Subcutaneous abdominal adipose tissue (tissue), 5 donors: ENCODE measurements around the gene TTC12.

Experiments used
- H3K27ac ChIP-seq: one replicate; pipeline ENCODE4 v1.7.0; 2013; ENCODE audit warnings: low read depth, mild to moderate bottlenecking, inconsistent platforms, low read length, moderate library complexity
- H3K27me3 ChIP-seq, 5 donors: one replicate each; pipeline ENCODE4 v1.7.0; 2013; ENCODE audit warnings: low read length in 5 of 5, inconsistent platforms in 1 of 5; ENCODE audit not compliant: control insufficient read depth in 5 of 5, insufficient read depth in 4 of 5
- H3K36me3 ChIP-seq, 5 donors: one replicate each; pipeline ENCODE4 v1.7.0; 2013; ENCODE audit warnings: low read length in 5 of 5; ENCODE audit not compliant: control insufficient read depth in 5 of 5, insufficient read depth in 5 of 5
- H3K4me1 ChIP-seq, 5 donors: one replicate each; pipeline ENCODE4 v1.7.0; 2013; ENCODE audit warnings: low read length in 5 of 5, mild to moderate bottlenecking in 3 of 5, moderate library complexity in 1 of 5; ENCODE audit not compliant: control insufficient read depth in 5 of 5, insufficient read depth in 5 of 5
- H3K4me3 ChIP-seq, 5 donors: one replicate each; pipeline ENCODE4 v1.7.0; 2013; ENCODE audit warnings: low read length in 5 of 5, low read depth in 1 of 5
- H3K9ac ChIP-seq, 5 donors: one replicate each; pipeline ENCODE4 v1.7.0; 2013; ENCODE audit warnings: low read length in 5 of 5, mild to moderate bottlenecking in 4 of 5, moderate library complexity in 3 of 5
- H3K9me3 ChIP-seq, 5 donors: one replicate each; pipeline ENCODE4 v1.7.0; 2013; ENCODE audit warnings: low read length in 5 of 5; ENCODE audit not compliant: control insufficient read depth in 5 of 5
- donor health status: healthy.
- donor health status: healthy.
- donor health status: healthy.
- donor health status: healthy.
- donor health status: healthy.

The TTC12 gene

GRCh38 chr11:113283881-113284280 is 30.5 kb upstream of the TTC12 start:
- Histone ChIP-seq H3K9me3 (no peaks in the 10 kb centered on the region), H3K4me3 (no peak overlapping the region), H3K27me3 (peaks cover 0 to 18% (median 7%) of the 10 kb centered on the region in 5 donors), H3K36me3 (no peaks in the 10 kb centered on the region), H3K9ac (no peak overlapping the region), H3K27ac (no peak overlapping the region), H3K4me1 (no peaks in the 10 kb centered on the region)

GRCh38 chr11:113286009-113286408 is 28.4 kb upstream of the TTC12 start:
- H3K36me3 ChIP-seq, result no peaks in the 10 kb centered on the region
- H3K9ac ChIP-seq, result no peak overlapping the region
- H3K4me3 ChIP-seq, result no peak overlapping the region

GRCh38 chr11:113286509-113287497 is 27.6 kb upstream of the TTC12 start:
- no peak overlapping the region for H3K27ac ChIP-seq
- H3K4me1 ChIP-seq, result no peaks in the 10 kb centered on the region
- no peaks in the 10 kb centered on the region for H3K9me3 ChIP-seq
- peaks cover 0 to 18% (median 7%) of the 10 kb centered on the region in 5 donors for H3K27me3 ChIP-seq
- no peak overlapping the region for H3K9ac ChIP-seq
- no peaks in the 10 kb centered on the region for H3K36me3 ChIP-seq
- H3K4me3 ChIP-seq, result no peak overlapping the region

More at GRCh38 chr11:113286009-113286408, 28.4 kb upstream of the TTC12 start:
- Histone ChIP-seq H3K9me3 (no peaks in the 10 kb centered on the region), H3K4me1 (no peaks in the 10 kb centered on the region), H3K27me3 (peaks cover 0 to 18% (median 7%) of the 10 kb centered on the region in 5 donors), H3K27ac (no peak overlapping the region)

GRCh38 chr11:113287801-113288200 is 26.6 kb upstream of the TTC12 start:
- Histone ChIP-seq H3K36me3 (no peaks in the 10 kb centered on the region), H3K27me3 (peaks cover 0 to 18% (median 7%) of the 10 kb centered on the region in 5 donors), H3K27ac (no peak overlapping the region), H3K9me3 (no peaks in the 10 kb centered on the region), H3K9ac (no peak overlapping the region), H3K4me1 (no peaks in the 10 kb centered on the region), H3K4me3 (no peak overlapping the region)

GRCh38 chr11:113288286-113288863 is 26.0 kb upstream of the TTC12 start:
- Histone ChIP-seq H3K27me3 (peaks cover 0 to 18% (median 5%) of the 10 kb centered on the region in 5 donors), H3K27ac (no peak overlapping the region), H3K9ac (no peak overlapping the region), H3K9me3 (no peaks in the 10 kb centered on the region), H3K4me1 (no peaks in the 10 kb centered on the region), H3K4me3 (no peak overlapping the region), H3K36me3 (no peaks in the 10 kb centered on the region)

GRCh38 chr11:113289431-113290187 is 24.8 kb upstream of the TTC12 start:
- Histone ChIP-seq H3K27ac (no peak overlapping the region), H3K4me1 (no peaks in the 10 kb centered on the region), H3K4me3 (no peak overlapping the region), H3K27me3 (peaks cover 0 to 13% (median 5%) of the 10 kb centered on the region in 5 donors), H3K9me3 (no peaks in the 10 kb centered on the region), H3K36me3 (no peaks in the 10 kb centered on the region), H3K9ac (no peak overlapping the region)

GRCh38 chr11:113293936-113294335 is 20.4 kb upstream of the TTC12 start:
- H3K36me3 ChIP-seq, result no peaks in the 10 kb centered on the region
- no peak overlapping the region for H3K4me3 ChIP-seq
- H3K27ac ChIP-seq, result no peak overlapping the region
- H3K9ac ChIP-seq, result no peak overlapping the region
- H3K27me3 ChIP-seq, result no peaks in the 10 kb centered on the region
- no peaks in the 10 kb centered on the region for H3K9me3 ChIP-seq
- peaks cover 0 to 18% (median 14%) of the 10 kb centered on the region in 5 donors for H3K4me1 ChIP-seq

- Histone ChIP-seq H3K27ac (no peak overlapping the region), H3K27me3 (no peaks in the 10 kb centered on the region), H3K4me3 (peak overlapping the region in 2 of 5 donors; percentile 4 to 26), H3K4me1 (peaks cover 0 to 18% (median 14%) of the 10 kb centered on the region in 5 donors), H3K36me3 (no peaks in the 10 kb centered on the region), H3K9me3 (no peaks in the 10 kb centered on the region), H3K9ac (no peak overlapping the region)
Measured at GRCh38 chr11:113295993-113296392, 18.4 kb upstream of the TTC12 start.

- Histone ChIP-seq H3K4me3 (peak overlapping the region in 2 of 5 donors; percentile 4 to 26), H3K27ac (no peak overlapping the region), H3K4me1 (peaks cover 0 to 18% (median 14%) of the 10 kb centered on the region in 5 donors), H3K36me3 (no peaks in the 10 kb centered on the region), H3K27me3 (no peaks in the 10 kb centered on the region), H3K9ac (no peak overlapping the region), H3K9me3 (no peaks in the 10 kb centered on the region)
Measured at GRCh38 chr11:113296447-113297205, 17.8 kb upstream of the TTC12 start.
